Renal cortical epithelial cell (primary cell): ENCODE measurements around the gene CD200R1L. TPM values are rescaled to one million over a fixed set of nuclear protein-coding genes. Genes with fewer than 3 reads are reported as not detected.

ENCODE experiments used
- DNase-seq: peaks from one replicate; pipeline ENCODE4 v3.0.0-alpha.2; 2011; ENCODE audit warnings: low read depth
- total RNA-seq: library from RNA; depleted of rRNA; stranded (reverse); fragments of >200 nt; gene quantifications from 2 replicates; pipeline ENCODE4 v1.2.3, GENCODE V29; 2014

CD200R1L gene
- total RNA-seq, 1 donor from 2014 or later, result not detected

DNA sequence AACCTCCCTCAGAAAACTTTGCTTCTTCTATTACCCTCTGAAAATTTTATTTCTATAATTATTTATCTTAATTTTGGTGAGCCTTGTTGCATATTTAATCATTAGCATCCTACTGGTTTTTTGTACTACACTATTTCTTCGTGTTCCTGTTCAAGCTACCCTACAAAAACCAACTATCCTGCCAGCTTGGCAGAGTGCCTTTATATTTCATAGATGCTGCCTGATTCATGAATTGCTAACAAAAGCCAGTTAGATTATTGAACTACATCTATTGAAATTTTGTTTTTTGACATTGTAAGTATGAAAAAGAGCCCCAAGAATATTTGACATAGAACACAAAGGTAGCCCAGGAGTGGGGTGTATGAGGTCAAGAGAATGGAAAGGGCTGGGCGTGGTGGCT, 78.9 kb downstream of the CD200R1L start:
- no peak for DNase-seq

DNA sequence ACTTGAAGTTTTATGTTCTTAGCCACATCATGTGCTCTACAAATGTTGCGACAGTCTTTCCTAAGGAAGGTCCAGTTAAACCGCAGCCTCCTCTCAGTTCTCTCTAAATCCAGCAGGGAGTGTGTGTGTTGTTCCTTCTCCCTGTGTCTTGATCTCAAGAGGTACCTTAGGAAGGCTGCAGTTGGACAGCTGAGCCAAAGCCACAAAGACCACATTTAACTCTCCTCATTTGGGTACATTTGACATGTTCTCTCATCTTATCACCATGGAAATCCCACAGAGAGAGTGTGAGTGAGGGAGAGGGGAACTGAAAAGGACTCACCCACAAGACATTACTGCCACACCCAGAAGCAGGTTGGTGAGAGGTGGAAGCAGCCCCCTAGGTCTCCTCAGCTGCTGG, 79.5 kb downstream of the CD200R1L start:
- no peak for DNase-seq

Other genes with a start within 250 kb of the CD200R1L start
- 92.2 and 151 TPM in 2 replicates for gene CCDC80, start 205.7 kb downstream of the CD200R1L start, total RNA-seq
- gene CD200R1, start 128.2 kb upstream of the CD200R1L start, total RNA-seq, result 0.17 TPM in 1 of 2 replicates, not detected in the other
- 33.1 and 56.4 TPM in 2 replicates for gene GTPBP8, start 144.1 kb upstream of the CD200R1L start, total RNA-seq